ENCODE measurements around the gene SPATA20. TPM values are rescaled to one million over a fixed set of nuclear protein-coding genes. Genes with fewer than 3 reads are reported as not detected.
A peak's percentile ranks its signal among the peaks of the same experiment; 100 is the strongest.

Gene SPATA20
- 33.2 and 47.8 TPM in 2 replicates for total RNA-seq (2022)
- Bru-seq, nascent RNA: percentile 53 among the genes with signal in this experiment
- BruChase-seq, experiment 1, labeled RNA remaining after a 6-hour chase: percentile 70 among the genes with signal in this experiment
- percentile 61 among the genes with signal in this experiment for BruChase-seq, experiment 2, labeled RNA remaining after a 2-hour chase
- long read RNA-seq, transcript SPATA20-201 (17 exons, 2,719 nt): minor isoform, 9 of 48 reads
- long read RNA-seq, transcript SPATA20-205 (17 exons, 2,734 nt): major isoform, 12 of 48 reads
- long read RNA-seq, partial matches to known transcripts: 14 of 48 reads
- long read RNA-seq, other reads (novel, unspliced or antisense): 11 of 48 reads

DNA sequence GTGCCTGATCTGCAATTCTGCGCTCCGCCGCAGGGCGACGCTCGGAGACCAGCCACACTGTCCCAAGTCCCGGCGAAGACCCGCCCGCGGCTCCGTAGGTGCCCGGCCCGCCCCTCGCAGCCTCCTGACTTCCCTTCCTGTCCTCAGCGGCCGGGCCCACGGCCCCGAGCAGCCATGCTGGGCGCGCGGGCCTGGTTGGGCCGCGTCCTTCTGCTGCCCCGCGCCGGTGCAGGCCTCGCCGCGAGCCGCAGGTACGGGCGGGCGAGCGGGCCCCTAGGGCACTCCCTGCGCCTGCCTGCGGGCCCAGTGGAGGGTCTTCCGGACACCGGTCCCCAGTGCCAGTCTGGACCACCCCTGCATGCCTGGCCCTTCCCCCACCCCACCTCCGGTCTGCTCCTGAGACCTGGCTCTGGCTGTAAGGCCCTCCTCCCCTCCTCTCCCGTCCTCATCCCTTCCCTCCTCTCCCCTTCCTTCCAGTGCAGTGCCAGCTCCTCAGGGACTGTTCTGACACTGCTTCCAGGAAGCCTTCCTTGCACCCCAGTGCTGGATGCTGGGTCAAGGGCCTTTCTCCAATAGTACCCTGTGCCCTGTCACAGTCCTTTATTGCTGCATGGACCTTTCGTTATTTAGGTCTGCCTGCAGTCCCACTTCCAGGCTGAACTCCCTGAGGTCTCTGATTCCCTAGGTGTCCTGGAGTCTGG lies at the start of gene SPATA20:
Gene SPATA20, plus strand, starts transcription at position 140 of the 701 bp plus-strand sequence. Its CDS starts 35 bp downstream, at position 175.
- intact Hi-C loops (cut with micrococcal nuclease; ENCODE audit: unreplicated experiment): loop anchor here (1.0 to 10.0 kb wide), 4 partner anchors 79 to 408 kb away; no protein-coding TSS in a partner anchor
- Mint-ChIP-seq H3K36me3 (ENCODE audit: insufficient read depth, unreplicated experiment) (peaks cover 29% of the 10 kb centered on the region), H3K27me3 (ENCODE audit: unreplicated experiment) (no peaks in the 10 kb centered on the region), H3K9me3 (ENCODE audit: low read depth, unreplicated experiment) (no peaks in the 10 kb centered on the region), H3K27ac (ENCODE audit: unreplicated experiment) (peak within 1 kb of the TSS; percentile 24), H3K4me1 (ENCODE audit: low read depth, unreplicated experiment) (peaks cover 34% of the 10 kb centered on the region), H3K4me3 (ENCODE audit: low read depth, unreplicated experiment) (peak within 1 kb of the TSS; percentile 60)
- peak; percentile 97 for DNase-seq
- CTCF ChIA-PET: interaction anchor here (0.6 to 1.7 kb wide), 7 partner anchors 13 to 295 kb away, joined by 3 to 6 read pairs (median 3); partner anchors contain the start of gene CACNA1G
- TF ChIP-seq, protein P1, sequence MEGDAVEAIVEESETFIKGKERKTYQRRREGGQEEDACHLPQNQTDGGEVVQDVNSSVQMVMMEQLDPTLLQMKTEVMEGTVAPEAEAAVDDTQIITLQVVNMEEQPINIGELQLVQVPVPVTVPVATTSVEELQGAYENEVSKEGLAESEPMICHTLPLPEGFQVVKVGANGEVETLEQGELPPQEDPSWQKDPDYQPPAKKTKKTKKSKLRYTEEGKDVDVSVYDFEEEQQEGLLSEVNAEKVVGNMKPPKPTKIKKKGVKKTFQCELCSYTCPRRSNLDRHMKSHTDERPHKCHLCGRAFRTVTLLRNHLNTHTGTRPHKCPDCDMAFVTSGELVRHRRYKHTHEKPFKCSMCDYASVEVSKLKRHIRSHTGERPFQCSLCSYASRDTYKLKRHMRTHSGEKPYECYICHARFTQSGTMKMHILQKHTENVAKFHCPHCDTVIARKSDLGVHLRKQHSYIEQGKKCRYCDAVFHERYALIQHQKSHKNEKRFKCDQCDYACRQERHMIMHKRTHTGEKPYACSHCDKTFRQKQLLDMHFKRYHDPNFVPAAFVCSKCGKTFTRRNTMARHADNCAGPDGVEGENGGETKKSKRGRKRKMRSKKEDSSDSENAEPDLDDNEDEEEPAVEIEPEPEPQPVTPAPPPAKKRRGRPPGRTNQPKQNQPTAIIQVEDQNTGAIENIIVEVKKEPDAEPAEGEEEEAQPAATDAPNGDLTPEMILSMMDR (IDR thresholded peaks at IDR 0.05; ENCODE audit: unreplicated experiment): peak; percentile 99
- BruUV-seq (replicated peaks): no TSS peak

DNA sequence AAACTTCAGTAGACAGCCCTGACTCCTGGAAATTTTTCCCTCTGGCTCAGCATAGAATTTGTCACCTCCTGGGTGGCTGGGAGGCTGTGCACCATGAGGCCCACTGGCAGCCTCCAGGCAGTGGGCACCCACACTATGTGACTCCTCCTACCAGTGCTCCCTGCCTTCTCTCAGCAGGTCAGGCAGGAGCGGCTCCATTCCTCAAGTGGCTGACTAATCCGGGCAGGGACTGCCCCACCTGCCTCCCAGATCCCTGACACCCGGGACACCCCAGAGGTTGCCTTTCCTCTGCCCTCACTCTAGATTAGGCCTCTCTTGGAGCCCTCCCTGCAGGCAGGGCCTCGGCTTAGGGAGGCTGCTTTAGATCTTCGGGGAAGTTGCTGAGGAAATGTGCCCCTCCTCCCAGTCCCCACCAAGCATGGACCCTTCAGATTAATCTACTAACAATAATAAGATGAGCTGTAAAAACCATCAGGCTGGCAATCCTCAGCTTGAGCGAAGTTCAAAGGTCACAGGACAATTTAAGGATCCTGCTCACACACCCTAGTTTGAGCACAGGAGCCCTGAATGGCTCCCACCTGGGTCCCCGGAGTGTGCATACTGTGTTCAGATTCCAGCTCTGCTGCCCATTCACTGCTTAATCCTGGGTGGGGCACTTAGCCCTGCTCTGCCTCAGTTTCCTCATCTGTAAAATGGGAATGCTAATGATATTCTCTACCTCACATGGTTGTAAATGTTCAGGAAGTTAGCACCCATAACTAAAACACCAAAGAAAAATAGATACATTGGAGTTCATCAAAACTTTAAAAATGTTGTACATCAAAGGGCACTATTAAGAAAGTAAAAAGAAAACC lies 48.7 kb upstream of the SPATA20 start:
- Mint-ChIP-seq H3K9me3 (ENCODE audit: low read depth, unreplicated experiment) (no peaks in the 10 kb centered on the region), H3K27ac (ENCODE audit: unreplicated experiment) (no peak overlapping the region), H3K4me1 (ENCODE audit: low read depth, unreplicated experiment) (peaks cover 10% of the 10 kb centered on the region), H3K36me3 (ENCODE audit: insufficient read depth, unreplicated experiment) (no peaks in the 10 kb centered on the region), H3K27me3 (ENCODE audit: unreplicated experiment) (peaks cover 4% of the 10 kb centered on the region), H3K4me3 (ENCODE audit: low read depth, unreplicated experiment) (no peak overlapping the region)
- CTCF ChIA-PET: interaction anchor here (0.6 kb wide), 1 partner anchor 53 kb away, joined by 3 read pairs; no protein-coding TSS in a partner anchor
- intact Hi-C loops (cut with micrococcal nuclease; ENCODE audit: unreplicated experiment): loop anchor here (5.0 kb wide), 1 partner anchor 34 kb away; the partner anchor contains the start of gene EPN3
- peak; percentile 67 for DNase-seq
- BruUV-seq (replicated peaks): no TSS peak
- TF ChIP-seq, protein P1 (IDR thresholded peaks at IDR 0.05; ENCODE audit: unreplicated experiment): no peak

DNA sequence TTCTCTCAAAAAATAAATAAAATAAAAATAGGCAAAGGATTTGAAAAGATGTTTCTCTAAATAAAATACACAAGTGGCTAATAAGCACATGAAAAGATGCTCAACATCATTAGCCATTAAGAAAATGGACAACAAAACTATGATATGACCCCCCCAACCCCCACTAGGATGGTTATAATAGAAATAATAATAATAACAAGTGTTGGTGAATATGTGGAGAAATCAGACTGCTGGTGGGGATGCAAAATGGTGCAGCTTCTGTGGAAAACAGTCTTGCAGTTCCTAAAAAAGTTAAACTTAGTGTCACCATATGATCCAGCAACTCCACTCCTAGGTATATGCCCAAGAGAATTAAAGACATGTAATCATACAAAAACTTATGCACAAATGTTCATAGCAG lies 47.7 kb upstream of the SPATA20 start:
- no peak overlapping the region for H3K4me3 Mint-ChIP-seq (ENCODE audit: low read depth, unreplicated experiment)
- peaks cover 15% of the 10 kb centered on the region for H3K27me3 Mint-ChIP-seq (ENCODE audit: unreplicated experiment)
- intact Hi-C loops (cut with micrococcal nuclease; ENCODE audit: unreplicated experiment): loop anchor here (5.0 kb wide), 1 partner anchor 33 kb away; the partner anchor contains the start of gene EPN3
- DNase-seq: no peak
- TF ChIP-seq, protein P1 (IDR thresholded peaks at IDR 0.05; ENCODE audit: unreplicated experiment): no peak
- no TSS peak for BruUV-seq (replicated peaks)
- no peaks in the 10 kb centered on the region for H3K36me3 Mint-ChIP-seq (ENCODE audit: insufficient read depth, unreplicated experiment)
- H3K27ac Mint-ChIP-seq (ENCODE audit: unreplicated experiment): no peak overlapping the region
- H3K4me1 Mint-ChIP-seq (ENCODE audit: low read depth, unreplicated experiment): peaks cover 10% of the 10 kb centered on the region
- CTCF ChIA-PET: no interaction called here
- H3K9me3 Mint-ChIP-seq (ENCODE audit: low read depth, unreplicated experiment): no peaks in the 10 kb centered on the region

DNA sequence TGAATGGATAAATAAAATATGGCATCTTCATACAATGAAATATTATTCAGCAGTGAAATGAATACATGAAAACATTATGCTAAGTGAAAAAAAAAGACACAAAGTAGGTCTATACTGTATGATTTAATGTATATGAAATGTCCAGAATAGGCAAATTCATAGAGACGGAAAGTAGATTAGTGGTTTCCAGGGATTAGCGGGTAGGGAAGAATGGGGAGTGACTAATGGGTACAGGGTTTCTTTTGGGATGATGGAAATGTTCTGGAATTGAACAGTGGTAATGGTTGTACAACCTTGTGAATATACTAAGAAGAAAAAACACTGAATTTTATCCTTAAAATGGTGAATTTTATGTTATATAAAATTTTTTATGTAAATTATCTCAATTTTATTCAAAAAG lies 47.3 kb upstream of the SPATA20 start:
- H3K36me3 Mint-ChIP-seq (ENCODE audit: insufficient read depth, unreplicated experiment): no peaks in the 10 kb centered on the region
- CTCF ChIA-PET: interaction anchor here (0.6 kb wide), 1 partner anchor 12 kb away, joined by 3 read pairs; no protein-coding TSS in a partner anchor
- no peak overlapping the region for H3K27ac Mint-ChIP-seq (ENCODE audit: unreplicated experiment)
- H3K4me1 Mint-ChIP-seq (ENCODE audit: low read depth, unreplicated experiment): peaks cover 10% of the 10 kb centered on the region
- no TSS peak for BruUV-seq (replicated peaks)
- no peak for DNase-seq
- peaks cover 19% of the 10 kb centered on the region for H3K27me3 Mint-ChIP-seq (ENCODE audit: unreplicated experiment)
- intact Hi-C loops (cut with micrococcal nuclease; ENCODE audit: unreplicated experiment): loop anchor here (2.0 to 5.0 kb wide), 2 partner anchors 17 to 33 kb away; partner anchors contain the start of gene EPN3
- no peak overlapping the region for H3K4me3 Mint-ChIP-seq (ENCODE audit: low read depth, unreplicated experiment)
- no peaks in the 10 kb centered on the region for H3K9me3 Mint-ChIP-seq (ENCODE audit: low read depth, unreplicated experiment)
- TF ChIP-seq, protein P1 (IDR thresholded peaks at IDR 0.05; ENCODE audit: unreplicated experiment): no peak
